ENCODE data around the gene TCF23. TPM values are rescaled to one million over a fixed set of nuclear protein-coding genes. Genes with fewer than 3 reads are reported as not detected.

TCF23 gene
- not detected in 2 replicates for total RNA-seq

GRCh38 chr2:27148801-27149439 is at the start of gene TCF23:
TSS of gene TCF23 (plus strand) at chr2:27149004. CDS start at chr2:27149134, 130 bp downstream.

GRCh38 chr2:27118525-27119329 is 30.1 kb upstream of the TCF23 start, which contains the start of gene CGREF1:
TSS of gene CGREF1 (minus strand) at chr2:27119128. CDS start at chr2:27104366, 14,762 bp downstream.

GRCh38 chr2:27123302-27124150 is 25.3 kb upstream of the TCF23 start, which contains the start of gene ABHD1:
TSS of gene ABHD1 (plus strand) at chr2:27123815. CDS start at chr2:27123949, 134 bp downstream.

GRCh38 chr2:27133905-27134780 is 14.7 kb upstream of the TCF23 start, which contains the start of gene PREB:
TSS of gene PREB (minus strand) at chr2:27134636. CDS start at chr2:27134421, 215 bp downstream.

GRCh38 chr2:27139310-27139709 is 9.5 kb upstream of the TCF23 start, which contains the start of gene PRR30:
TSS of gene PRR30 (minus strand) at chr2:27139410. CDS start at chr2:27138329, 1,081 bp downstream.

Other genes starting within 250 kb of the TCF23 start
- 1.5 and 2.9 TPM in 2 replicates for gene MAPRE3, start 178.4 kb upstream of the TCF23 start, total RNA-seq
- gene TMEM214, start 116.0 kb upstream of the TCF23 start, total RNA-seq, result 53.2 and 73.8 TPM in 2 replicates
- gene AGBL5, start 97.3 kb upstream of the TCF23 start, total RNA-seq, result 30.4 and 32.0 TPM in 2 replicates
- 212 and 355 TPM in 2 replicates for gene OST4, start 77.3 kb upstream of the TCF23 start, total RNA-seq
- 1.4 and 2.9 TPM in 2 replicates for gene EMILIN1, start 70.4 kb upstream of the TCF23 start, total RNA-seq
- gene KHK, start 62.2 kb upstream of the TCF23 start, total RNA-seq, result 0.98 and 2.6 TPM in 2 replicates
- 3.2 and 8.5 TPM in 2 replicates for gene CGREF1, start 29.9 kb upstream of the TCF23 start, total RNA-seq
- gene ABHD1, start 25.2 kb upstream of the TCF23 start, total RNA-seq, result under 0.01 TPM in 1 of 2 replicates, not detected in the other
- 39.0 and 43.1 TPM in 2 replicates for gene PREB, start 14.4 kb upstream of the TCF23 start, total RNA-seq
- gene PRR30, start 9.6 kb upstream of the TCF23 start, total RNA-seq, result not detected in 2 replicates
- 120 and 128 TPM in 2 replicates for gene ATRAID, start 63.0 kb downstream of the TCF23 start, total RNA-seq
- gene SLC5A6, start 63.3 kb downstream of the TCF23 start, total RNA-seq, result 29.7 and 41.7 TPM in 2 replicates
- 41.7 and 41.8 TPM in 2 replicates for gene CAD, start 68.4 kb downstream of the TCF23 start, total RNA-seq
- gene SLC30A3, start 114.0 kb downstream of the TCF23 start, total RNA-seq, result 3.2 and 11.8 TPM in 2 replicates
- 0.19 and 0.98 TPM in 2 replicates for gene DNAJC5G, start 126.4 kb downstream of the TCF23 start, total RNA-seq
- 0.10 and 0.33 TPM in 2 replicates for gene TRIM54, start 133.4 kb downstream of the TCF23 start, total RNA-seq
- 0.38 and 1.3 TPM in 2 replicates for gene UCN, start 159.4 kb downstream of the TCF23 start, total RNA-seq
- 75.0 and 79.4 TPM in 2 replicates for gene MPV17, start 174.1 kb downstream of the TCF23 start, total RNA-seq
- 52.6 and 53.2 TPM in 2 replicates for gene GTF3C2, start 207.8 kb downstream of the TCF23 start, total RNA-seq
- 28.7 and 32.4 TPM in 2 replicates for gene EIF2B4, start 221.3 kb downstream of the TCF23 start, total RNA-seq
- gene SNX17, start 221.6 kb downstream of the TCF23 start, total RNA-seq, result 112 and 136 TPM in 2 replicates
- 8.6 and 11.1 TPM in 2 replicates for gene ZNF513, start 231.7 kb downstream of the TCF23 start, total RNA-seq